GM18526 (cell line): ENCODE measurements around the gene OR10A6.

Experiments
- POLR2A ChIP-seq: IDR thresholded peaks from 3 replicates; pipeline ENCODE4 v1.6.1; 2011; ENCODE audit not compliant: insufficient read length; ENCODE audit errors: extremely low read depth

OR10A6 gene

DNA sequence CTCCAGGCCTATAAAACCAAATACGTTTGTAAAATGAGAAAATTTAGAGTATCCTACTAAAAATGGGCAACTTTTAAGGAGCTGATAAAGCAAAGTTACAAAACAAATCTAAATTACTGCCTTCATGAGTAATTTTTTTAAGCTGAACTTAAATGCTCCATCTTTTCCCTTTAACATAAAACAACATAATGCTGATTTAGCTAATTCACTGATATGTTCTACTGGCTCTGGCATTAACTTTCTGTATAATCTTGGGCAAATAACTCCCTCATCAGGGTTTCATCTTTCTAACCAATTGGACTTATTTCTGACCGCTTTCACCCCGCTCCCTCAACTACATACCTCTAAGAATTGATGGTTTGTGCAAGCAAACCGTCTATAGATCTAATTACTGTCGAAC is 10.1 kb upstream of the OR10A6 start:
- no peak for TF ChIP-seq POLR2A

DNA sequence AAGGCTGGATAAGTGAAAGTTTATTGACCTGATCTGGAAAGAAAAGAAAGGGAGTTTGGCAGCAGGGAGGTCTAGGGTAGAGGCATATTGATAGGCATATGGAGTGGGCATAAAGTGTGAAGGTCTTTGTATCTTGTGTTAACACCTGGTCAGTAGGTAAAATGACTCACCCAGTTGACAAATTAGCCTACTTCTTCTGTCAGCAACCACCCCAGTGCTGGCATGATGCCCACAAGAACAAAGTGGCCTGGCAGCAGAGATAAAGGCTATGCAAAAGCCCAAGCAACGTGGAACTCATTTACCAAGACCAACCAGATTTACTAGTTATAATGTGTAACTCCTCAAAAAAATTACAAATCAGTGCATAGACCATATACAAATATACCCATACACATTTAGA is 5.5 kb upstream of the OR10A6 start:
- TF ChIP-seq POLR2A = no peak

DNA sequence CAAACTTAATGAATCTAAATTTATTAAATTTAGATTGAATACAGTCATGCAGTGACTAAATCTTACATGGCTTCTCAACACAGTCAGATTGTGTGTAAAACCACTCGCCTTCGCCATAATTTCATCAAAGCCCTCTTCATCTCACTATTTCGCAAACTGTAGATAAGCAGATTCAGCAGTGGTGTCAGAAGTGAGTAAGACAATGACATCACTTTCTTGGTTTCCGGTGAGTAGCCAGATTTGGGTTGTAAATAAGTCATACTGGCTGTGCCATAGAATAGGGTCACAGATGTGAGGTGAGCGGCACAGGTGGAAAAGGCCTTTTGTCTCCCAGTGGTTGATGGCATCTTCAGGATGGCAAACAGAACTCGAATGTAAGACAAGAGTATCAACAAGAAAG is 3.4 kb downstream of the OR10A6 start:
- TF ChIP-seq POLR2A = no peak

DNA sequence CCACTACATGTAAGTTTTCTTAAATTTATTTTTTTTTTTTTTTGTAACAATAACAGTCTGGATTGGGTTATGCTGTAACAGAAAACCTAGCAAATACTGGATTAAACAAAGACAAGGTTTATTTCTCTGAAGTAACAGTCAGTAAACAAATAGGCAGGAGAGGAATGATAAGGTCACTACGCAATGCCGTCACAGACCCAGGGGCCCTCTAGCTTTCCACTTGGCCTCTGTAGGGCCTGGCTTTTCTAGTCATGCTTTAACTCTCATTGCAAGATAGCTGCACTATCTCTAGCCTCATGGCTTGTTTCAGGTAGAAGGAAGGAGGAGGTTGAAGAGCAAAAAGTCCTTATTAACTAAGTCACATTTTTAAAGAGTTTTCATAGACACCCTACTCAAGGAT is 6.5 kb downstream of the OR10A6 start:
- no peak for TF ChIP-seq POLR2A

DNA sequence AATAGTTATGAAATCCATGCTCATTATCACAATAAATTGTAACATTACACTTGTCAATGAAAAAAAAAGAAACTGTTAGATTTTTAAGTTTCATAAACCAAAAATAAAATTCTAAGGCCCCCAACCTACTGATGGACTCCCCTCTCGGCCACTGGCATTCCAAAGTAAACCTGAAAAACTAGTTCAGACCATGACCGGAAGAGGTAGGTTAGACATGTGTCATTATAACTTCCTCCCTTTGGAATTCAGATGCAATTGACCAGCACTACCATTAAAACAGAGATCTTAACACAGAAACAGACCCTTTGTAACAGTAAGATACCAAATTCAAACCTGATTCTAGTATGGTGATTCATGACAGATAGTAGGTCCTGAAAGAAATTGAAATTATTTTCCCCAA is 12.9 kb downstream of the OR10A6 start:
- TF ChIP-seq POLR2A = no peak

DNA sequence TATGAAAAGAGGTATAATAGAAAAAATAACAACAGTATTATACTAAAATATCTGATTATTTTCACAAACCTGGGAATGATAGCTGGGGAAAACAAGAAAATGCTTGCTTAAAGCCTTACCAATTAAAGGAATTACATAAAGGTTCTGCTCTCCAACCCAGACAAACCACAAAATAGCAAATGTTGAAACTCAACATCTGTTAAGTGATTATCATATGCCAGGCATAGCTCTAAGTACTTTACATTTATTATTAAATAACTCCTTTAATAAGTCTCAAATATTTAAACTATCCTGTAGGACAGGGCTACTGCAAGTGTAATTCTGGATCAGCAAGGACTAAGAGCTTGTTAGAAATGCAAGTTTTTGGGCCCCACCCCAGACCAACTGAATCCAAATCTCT is 20.1 kb downstream of the OR10A6 start:
- TF ChIP-seq POLR2A = no peak

DNA sequence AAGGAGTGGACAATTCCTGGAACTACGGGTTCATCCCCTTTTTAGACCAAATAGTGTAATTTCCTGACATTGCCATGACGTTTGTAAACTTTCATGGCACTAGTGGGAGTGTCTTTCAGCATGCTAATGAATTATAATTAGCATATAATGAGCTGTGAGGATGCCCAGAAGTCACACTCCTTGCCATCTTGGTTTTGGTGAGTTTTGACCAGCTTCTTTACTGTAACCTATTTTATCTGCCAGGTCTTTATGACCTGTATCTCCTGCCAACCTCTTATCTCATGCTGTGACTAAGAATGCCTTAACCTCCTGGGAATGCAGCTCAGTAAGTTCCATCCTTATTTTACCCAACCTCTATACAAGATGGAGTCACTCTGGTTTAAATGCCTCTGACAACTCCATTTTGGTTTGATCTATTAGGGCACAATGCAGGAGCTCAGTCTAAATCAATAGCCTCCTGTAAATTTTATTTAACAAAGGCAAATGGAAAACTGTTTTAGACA is 20.7 kb downstream of the OR10A6 start:
- TF ChIP-seq POLR2A = no peak

DNA sequence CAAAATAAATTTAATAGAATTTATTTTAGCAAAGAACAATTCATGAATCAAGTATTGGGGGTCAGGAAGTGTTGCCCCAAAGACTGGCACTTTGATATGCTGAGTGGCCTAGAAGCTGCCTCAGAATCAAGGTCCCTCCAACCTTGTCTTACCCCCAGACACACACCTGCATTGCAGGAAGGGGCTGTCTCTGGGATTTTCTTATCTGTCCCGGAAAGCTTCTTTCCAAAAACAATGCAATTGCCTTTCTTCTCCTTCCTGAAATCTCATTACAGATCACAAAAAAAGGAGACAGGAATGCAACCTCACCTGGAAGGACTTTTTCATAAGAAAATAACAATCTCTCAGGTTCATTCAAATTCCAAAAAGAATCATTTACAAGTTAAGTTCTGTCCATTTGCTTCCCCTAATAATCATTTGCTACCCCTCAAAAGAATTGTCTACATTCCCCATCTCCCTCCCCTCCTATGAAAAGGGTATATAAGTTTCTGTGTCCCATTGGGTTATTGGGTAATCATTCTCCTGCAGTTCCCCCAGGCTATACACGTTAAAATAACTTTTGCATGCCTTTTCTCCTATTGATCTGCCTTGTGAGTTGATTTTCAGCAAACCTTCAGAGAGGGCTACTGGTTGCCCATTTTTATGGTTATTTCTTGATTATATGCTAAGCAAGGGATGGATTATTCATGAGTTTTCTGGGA is 21.3 kb downstream of the OR10A6 start:
- TF ChIP-seq POLR2A = no peak

DNA sequence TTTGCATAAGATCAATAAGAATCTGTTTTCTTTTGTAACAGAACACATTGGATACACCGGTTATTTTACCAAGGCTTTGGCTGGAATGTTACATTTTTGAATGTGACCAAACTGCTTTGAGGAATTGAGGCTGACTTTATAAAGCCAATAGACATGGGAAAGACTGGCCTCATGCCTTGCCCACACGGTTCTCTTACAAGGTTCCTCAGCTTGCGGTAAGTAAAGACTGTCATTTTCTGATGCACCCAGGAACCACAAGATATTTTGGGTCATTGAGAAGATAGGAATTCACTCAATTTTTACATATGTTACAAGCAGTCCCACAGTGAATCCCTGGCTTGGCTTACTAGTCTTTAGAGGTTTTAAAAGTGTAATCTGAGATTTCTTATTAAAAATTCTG is 23.9 kb downstream of the OR10A6 start:
- no peak for TF ChIP-seq POLR2A

DNA sequence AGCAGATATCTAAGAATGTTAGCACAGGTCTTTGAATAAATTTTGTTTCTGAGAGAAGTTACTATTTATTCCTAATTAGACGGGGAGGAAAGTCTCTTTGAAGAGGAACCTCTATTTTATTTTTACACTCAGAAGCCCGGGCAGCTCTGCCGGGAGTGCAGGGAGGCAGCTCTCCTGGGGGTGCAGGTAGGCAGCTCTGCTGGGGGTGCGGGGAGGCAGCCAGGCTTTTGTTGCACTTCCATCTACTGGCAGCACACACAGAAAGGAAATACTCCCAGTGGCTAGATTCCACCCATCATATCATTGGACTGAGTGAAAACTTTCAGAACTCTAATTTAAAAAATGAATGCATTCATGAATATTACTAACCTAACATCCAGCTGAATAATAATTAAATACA is 24.6 kb downstream of the OR10A6 start:
- TF ChIP-seq POLR2A = no peak

DNA sequence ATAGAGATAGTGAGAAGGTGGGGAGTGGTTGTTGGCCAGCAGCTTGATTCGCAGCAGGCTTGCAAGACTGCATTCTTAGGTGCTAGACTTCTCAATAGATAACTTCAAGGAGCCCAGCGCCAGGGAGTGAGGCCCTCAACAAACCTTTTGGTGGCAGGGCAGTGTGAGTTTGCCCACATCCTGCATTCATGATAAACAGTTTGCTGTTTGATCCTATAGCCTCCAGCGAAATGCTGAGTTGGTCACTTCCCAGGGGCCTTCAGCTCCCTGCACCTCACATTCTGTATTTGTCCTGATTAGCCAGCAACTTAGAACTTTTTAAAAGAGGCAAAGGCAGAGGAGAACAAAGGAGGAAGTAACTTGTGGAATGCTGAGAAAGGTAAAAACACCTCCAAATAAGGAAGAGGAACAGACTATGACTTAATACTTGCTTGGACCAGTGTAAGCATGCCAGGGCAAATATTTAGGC is 25.1 kb downstream of the OR10A6 start:
- TF ChIP-seq POLR2A = no peak

DNA sequence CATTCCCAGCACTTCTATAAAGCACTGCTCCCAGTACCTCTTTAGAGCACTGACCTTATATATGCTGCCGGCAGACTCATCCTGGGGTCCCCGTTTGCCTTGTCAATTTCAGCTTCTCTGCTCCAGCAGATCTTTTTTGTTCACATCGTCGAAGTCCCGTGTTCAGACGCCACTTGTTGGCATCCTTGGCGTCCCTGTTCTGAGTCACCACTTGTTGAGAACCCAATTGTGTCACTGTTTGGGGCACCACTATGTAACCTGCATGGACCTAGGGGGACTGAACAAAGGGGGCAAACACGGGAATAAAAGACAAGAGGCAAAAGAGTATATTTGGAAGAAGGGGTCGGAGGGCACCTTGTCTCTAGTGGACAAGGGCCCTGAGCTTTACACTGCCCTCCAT is 25.5 kb downstream of the OR10A6 start:
- TF ChIP-seq POLR2A = no peak

DNA sequence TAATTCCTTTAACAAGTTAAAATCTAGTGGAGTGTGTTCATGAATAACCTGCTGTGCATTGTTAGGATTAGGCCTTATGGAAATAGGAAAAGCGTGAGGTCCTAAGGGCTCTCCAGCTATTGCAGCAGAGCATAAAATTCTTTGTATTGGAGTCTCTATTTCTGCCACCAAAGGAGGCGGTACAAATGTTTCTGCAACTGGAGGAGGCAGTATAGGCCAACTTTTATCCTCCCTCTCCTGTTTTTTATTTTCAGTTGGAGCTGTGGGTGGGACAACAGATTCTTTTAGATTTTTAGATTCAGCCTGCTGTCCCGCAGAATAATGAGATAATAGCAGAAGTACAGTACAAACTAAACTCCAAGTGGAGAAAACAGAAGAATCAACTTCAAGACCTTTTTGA is 26.2 kb downstream of the OR10A6 start:
- TF ChIP-seq POLR2A = no peak

DNA sequence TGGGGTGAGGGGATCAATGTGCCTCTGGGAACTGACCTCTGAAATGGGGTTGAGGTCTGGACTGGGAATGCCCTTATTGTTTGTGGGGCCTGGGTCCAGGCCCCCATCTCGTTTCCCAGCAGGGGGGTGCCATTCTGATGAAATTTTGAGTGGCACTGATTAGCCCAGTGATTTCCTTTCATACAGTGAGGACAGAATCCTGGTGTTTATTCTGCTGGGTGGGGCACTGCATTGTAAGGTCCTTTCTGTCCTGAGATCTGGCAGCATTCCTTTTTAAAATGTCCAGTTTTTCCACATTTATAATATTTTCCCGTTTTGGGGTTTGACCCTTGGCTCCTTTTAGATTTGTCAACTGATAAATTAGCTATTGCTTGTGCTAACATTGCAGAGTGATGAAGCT is 27.1 kb downstream of the OR10A6 start:
- no peak for TF ChIP-seq POLR2A

DNA sequence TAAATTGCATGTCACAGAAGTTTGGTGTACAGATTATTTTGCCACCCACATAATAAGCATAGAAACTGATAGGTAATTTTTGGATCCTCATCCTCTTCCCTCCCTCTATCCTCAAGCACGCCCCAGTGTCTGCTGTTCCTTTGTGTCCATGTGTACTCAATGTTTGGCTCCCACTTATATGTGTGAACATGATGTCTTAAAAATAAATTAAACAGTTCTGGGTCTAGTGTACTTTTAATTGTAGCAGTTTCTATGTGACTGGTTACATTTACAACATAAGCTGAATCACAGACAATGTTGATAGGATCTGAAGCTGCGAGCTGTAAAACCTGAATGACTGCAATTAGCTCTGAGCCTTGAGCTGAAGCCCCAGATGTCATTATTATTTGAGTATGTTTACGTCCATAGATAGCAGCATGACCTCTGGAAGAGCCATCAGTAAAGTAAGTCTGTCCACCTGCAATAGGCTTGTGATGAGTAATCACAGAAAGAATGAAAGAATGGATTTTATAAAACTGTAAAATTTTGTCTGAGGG is 29.7 kb downstream of the OR10A6 start:
- no peak for TF ChIP-seq POLR2A

DNA sequence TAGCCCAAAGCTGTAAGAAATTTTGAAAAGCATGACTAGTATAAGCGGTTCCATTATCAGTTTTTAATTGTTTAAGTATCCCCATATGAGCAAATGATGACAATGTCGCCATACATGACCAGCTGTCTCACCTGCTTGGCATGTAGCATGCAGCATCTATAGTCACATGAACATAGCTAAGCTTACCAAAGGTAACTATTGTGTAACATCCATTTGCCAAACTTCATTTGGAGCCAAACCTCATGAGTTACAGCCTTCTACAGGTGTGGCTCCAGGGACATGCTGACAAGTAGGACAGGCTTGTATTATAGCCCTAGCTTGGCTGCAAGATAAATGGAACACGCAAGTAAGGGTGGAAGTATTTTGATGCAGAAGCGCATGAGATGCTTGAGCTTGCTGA is 30.4 kb downstream of the OR10A6 start:
- no peak for TF ChIP-seq POLR2A

DNA sequence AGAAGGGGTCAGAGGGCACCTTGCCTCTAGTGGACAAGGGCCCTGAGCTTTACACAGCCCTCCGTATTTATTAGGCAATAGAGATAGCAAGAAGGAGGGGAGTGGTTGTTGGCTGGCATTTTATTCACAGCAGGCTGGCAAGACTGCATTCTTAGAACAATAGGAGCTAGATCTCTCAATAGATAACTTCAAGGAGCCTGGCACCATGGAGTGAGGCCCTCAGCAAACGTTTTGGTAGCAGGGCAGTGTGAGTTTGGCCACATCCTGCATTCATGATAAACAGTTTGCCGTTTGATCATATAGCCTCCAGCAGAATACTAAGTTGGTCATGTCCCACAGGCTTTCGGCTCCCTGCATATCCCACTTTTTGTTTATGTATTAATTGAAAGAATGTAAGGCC is 31.6 kb downstream of the OR10A6 start:
- TF ChIP-seq POLR2A = no peak
